ENCODE measurements around the gene XPR1. TPM values are rescaled to one million over a fixed set of nuclear protein-coding genes. Genes with fewer than 3 reads are reported as not detected.

XPR1 gene
- total and polyA plus RNA-seq, 2 of the 8 experiments (the other 6 are each of a cell fraction or from before 2014, with no cell fraction given), result 28.6 to 43.9 TPM

DNA sequence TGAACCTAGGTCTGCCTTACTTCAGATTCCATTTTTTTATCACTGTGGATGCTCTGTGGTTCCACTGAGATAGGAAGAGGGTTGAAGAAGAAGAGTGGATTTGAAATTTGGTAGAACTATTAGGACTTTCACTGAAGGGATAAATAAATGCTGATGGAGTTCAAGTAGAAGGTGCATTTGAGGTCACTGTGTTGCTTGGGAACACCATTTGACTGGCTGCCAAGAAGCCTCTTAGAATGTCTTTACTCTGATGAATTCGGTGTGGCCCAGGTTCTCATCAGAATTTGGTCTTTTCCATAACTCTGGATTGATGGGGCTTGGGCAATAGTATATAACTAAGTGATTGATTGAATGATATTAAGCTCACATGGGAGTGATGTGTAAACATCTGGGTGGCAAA, 11.9 kb downstream of the XPR1 start (continued):
- no peak for TF ChIP-seq SUZ12 (IDR thresholded peaks at IDR 0.05; ENCODE audit: low read length)
- TF ChIP-seq GABPA (IDR thresholded peaks at IDR 0.05; ENCODE audit: borderline replicate concordance, insufficient read depth, low read length), result no peak

All from H1 (cell line).